NOMO-1 treated with DMSO at 0.1 percent for 48 hours (cell line): ENCODE data around the gene NPHP1.
"Not testable (repeated sequence)": the region's sequence is repeated elsewhere in the genome, so short reads cannot be mapped to it uniquely, and the experiment has no call there.

Experiments
- DNase-seq: peaks from one replicate; lab custom pipeline; 2025; ENCODE audit not compliant: unreplicated experiment; lab: John Stamatoyannopoulos, UW

The NPHP1 gene

DNA sequence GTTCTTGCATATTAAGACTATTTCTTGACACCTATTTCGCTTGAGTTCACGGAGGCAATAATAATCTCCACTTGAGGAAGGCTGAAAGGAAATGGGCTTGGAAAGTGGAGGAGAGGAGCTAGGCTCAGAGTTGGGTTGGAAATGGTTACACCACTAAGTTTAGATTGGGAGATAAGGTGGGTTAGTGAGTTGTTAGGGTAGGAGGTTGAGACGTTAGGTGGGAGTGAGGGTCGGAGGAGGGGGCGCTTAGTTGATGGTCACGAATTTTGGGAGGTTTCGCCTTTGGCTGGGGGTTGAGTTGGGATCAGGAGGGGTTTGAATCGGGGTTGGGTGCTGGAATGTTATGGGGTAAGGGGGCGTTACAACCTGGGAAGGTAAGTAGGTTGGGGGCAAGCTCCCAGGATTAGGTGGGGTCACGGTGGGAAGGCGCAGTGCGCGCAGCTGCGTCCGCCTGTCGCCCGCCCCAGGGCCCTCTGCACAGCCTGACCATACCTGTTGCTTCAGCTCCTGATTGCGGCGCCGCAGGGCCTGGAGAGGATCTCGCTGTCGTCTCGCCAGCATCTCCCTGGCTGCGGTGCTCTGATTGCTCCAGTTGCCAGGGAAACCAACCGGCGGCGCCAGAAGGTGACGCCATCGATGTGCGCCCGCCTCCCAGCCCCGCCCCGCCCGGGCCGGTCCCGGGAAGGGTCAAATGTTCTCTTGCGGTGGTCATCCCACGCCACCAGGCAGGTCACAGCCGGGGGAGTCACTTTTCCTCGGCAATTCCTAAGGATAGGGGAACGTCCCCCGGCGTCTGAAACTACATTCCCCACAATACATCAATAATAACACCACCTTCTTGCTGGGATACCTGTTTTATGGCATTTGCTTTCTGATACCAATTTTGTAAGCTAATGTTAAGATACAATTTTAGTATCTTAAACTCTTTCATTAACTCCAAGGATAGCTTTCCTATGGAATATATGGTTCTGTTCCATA lies at the start of gene NPHP1:
TSS of gene NPHP1 (minus strand) at position 606 of the 978 bp plus-strand sequence. CDS start at position 561, 45 bp downstream.
- peak; percentile 52 for DNase-seq

DNA sequence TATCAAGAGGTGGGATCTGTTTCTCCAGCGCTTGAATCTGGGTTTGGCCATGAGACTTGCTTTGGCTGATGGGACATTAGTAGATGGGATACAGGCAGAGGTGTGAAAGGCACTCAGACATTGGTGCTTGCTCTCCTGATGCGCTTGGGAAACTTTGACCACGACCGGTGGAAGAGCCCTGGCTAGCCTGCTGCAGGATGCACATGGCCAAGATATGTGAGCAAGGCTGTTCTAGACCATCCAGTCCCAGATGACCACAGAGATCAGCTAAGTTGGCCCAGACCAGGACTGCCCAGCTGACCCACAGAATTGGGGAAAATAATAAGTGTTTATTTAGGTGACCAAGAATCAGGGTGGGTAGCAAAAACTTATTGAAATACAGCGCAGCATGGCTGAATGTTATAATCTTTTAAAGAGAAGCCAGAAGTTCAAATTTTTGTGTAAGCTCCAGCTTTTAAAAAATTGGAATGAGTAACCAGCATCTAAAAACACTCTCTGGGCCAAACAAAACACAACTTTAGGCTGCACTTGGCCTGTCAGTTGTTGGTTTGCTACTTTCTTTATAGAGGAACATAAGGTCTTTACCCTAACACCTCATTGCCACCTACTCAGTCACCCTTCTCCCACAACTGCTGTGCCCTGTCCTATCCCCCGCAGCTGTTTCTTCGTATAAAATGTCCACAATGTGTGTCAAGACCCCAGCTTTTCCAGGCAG lies 43.4 kb upstream of the NPHP1 start:
- not testable (repeated sequence) for DNase-seq

- not testable (repeated sequence) for DNase-seq
These were observed 40.9 kb upstream of the NPHP1 start for GRCh38 chr2:110245488-110246435.

GRCh38 chr2:110243283-110243682 lies 38.5 kb upstream of the NPHP1 start:
- DNase-seq = not testable (repeated sequence)

GRCh38 chr2:110234514-110234913 lies 29.7 kb upstream of the NPHP1 start:
- DNase-seq = not testable (repeated sequence)

DNA sequence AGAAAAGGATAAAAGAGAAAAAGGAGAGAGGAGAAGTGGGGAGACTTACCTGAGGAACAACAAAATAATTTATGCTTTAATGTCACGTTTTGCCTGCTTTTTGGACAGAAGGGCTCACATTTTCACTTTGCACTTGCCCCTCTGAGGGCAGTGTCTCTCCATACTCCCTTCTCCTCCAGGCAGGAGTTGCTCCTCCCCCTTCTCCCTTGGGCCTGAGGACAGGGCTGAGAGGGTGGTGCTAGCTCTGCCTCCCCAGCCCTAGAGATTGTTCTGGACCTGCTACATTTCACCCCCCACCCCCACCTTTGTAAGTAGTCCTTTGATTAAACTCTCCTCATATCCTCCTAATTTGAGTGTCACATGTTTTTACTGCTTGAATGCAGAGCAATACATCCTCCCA lies 25.1 kb upstream of the NPHP1 start:
- DNase-seq = not testable (repeated sequence)

- DNase-seq = not testable (repeated sequence)
These were observed 17.8 kb upstream of the NPHP1 start for GRCh38 chr2:110222626-110223025.

- DNase-seq = no peak
These were observed 17.1 kb upstream of the NPHP1 start for GRCh38 chr2:110221938-110222337.

GRCh38 chr2:110220190-110220564 lies 15.4 kb upstream of the NPHP1 start:
- no peak for DNase-seq

DNA sequence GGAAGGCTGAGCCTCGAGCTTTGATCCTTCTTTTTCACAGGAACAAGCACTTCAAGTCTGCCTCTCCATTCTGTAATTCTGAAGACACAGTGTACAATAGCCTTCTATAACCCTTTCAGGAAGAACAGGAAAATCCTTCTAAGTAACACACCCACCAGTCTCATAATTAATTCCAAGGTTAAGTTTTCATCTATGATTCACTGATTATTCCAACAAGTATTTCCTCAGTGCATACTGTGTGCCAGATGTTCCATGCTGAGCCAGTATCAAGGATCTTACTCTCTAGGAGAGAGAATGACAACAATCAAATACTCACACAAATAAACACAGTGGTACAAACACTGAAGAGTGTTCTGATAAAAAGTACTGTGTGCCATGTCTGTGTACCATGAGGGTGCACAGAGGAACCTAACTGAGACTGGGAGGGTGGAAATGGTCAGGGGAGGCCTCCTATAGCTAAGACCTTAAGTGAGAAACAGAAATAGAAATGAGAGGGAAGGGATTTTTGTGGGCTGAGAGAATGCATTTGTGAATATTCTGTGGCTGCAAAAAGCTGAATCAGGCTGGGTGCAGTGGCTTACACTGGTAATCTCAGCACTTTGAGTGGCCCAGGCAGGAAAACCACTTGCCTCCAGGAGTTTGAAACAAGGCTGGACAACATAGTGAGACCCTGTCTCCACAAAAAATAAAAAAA lies 14.8 kb upstream of the NPHP1 start:
- no peak for DNase-seq

DNA sequence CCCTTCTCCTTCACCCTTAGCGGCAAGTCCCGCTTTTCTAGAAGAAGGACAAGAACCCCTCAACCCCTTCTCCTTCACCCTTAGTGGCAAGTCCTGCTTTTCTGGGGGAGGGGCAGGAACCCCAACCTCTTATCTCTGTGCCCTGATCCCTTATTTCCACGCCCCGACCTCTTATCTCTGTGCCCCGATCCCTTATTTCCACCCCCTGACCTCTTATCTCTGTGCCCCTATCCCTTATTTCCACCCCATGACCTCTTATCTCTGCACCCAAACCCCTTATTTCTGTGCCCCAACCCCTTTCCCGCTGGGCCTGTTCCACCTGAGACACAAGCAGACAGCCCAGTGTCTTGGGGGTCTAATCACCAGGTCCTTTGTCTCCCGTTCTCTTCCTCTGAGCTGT lies 14.1 kb upstream of the NPHP1 start:
- DNase-seq = not testable (repeated sequence)

- no peak for DNase-seq
These were observed 12.0 kb upstream of the NPHP1 start for GRCh38 chr2:110216803-110217202.

GRCh38 chr2:110216199-110216598 lies 11.4 kb upstream of the NPHP1 start:
- no peak for DNase-seq

DNA sequence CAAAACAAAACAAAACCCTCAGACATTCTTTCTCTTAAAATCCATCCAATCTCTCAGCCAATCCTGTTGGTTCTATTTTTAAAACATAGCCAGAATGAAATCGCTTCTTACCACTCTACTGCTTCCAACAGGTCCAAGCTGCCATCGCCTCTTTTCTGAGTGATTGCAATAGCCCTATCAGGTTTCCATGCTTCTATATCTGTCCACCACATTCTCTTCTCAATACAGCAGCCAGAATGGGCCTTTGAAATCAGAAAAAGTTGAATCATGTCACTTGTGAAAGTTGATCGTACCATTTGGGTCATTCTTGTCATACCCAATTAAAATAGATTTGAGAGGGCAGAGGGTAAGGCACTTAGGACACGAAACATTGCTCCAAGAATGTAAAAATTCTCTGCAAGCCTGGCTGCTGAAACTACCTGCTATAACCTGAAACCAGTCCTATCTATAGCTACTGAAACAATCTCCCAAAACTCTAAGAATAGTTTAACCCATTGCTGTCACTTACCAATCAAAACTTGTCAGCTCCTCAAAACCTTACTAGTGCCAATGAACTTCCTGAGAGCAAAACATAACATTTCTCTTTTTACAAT lies 10.8 kb upstream of the NPHP1 start:
- no peak for DNase-seq

- no peak for DNase-seq
These were observed 10.3 kb upstream of the NPHP1 start for GRCh38 chr2:110215091-110215490.

DNA sequence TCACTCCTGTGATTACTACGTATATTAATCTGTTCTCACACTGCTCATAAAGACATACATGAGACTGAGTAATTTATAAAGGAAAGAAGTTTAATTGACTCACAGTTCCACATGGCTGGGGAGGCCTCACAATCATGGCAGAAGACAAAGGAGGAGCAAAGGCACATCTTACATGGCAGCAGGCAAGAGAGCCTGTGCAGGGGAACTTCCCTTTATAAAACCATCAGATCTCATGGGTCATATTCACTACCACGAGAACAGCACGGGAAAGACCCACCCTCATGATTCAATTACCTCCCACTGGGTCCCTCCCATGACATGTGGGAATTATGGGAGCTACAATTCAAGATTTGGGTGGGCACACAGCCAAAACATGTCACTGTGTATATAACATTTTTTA lies 8.7 kb upstream of the NPHP1 start:
- DNase-seq = not testable (repeated sequence)

DNA sequence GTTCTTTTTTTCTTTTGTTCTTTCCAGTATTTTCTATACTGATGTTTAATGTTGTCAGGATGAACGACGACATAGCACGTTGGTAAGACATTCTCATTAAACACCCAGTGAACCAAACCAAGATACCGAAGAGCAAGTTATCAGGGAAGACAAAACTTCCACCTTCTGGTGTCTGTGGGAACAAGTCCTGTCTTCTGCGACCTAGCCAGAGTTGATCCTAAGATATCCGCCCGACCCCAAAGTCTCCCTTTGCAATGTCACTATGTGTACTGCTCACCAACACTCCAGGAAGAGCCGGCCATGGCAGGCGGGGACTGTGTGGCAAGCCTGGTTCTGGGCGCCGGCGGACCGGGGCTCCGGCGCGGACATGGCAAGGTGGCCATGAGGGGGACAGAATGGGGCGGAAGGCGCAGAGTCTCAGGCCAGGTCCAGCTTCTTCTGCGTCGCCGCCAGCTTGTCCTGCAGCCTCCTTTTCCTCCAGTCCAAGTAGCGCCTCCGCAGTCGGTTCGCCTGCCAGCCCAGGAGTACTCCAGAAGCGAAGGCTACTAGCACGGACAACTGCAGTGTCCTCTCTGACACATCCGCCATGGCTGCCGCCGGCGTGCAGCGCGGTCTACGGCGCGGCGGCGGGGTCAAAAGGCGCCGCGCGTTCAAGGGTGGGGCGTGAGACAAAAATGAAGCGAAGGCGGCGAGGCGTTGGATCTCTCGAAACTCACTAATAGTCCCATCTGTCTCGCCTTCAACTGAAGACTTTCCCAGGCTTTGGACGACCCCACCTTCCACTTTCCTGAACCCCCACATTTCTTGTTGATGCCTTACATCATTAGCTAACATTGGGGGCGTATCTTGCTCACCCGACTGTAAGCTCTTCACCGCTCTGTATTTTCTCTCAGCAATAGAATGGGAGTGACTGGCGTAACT lies 7.4 kb upstream of the NPHP1 start, which contains the start of gene MTLN:
TSS of gene MTLN (minus strand) at position 610 of the 921 bp plus-strand sequence. CDS start at position 588, 22 bp downstream.
- peak; percentile 60 for DNase-seq

GRCh38 chr2:110205660-110206455 lies 1.0 kb upstream of the NPHP1 start:
- no peak for DNase-seq
